Neural progenitor cell (in vitro differentiated cells): ENCODE measurements around the gene CDH26. TPM values are rescaled to one million over a fixed set of nuclear protein-coding genes. Genes with fewer than 3 reads are reported as not detected.

Experiments used
- DNase-seq: peaks from one replicate; pipeline ENCODE4 v3.0.0-alpha.2; 2016; ENCODE audit warnings: low spot score
- H2AFZ ChIP-seq: fragments of 200-600 bp; sonication (generic); replicated peaks from 2 replicates; pipeline ENCODE4 v1.6.1; 2016; ENCODE audit warnings: antibody characterized with exemption
- H3F3A ChIP-seq: fragments of 200-600 bp; sonication (generic); 2 replicates; pipeline ENCODE4 v1.6.1; 2016; ENCODE audit warnings: antibody characterized with exemption, low read depth
- H3K27ac ChIP-seq: fragments of 200-600 bp; sonication (generic); 2 replicates; pipeline ENCODE4 v1.5.1; 2016; ENCODE audit warnings: mild to moderate bottlenecking
- H3K27me3 ChIP-seq: fragments of 200-600 bp; sonication (generic); 2 replicates; pipeline ENCODE4 v1.6.1; 2016; ENCODE audit warnings: mild to moderate bottlenecking, moderate library complexity
- H3K36me3 ChIP-seq: fragments of 200-600 bp; sonication (generic); 2 replicates; pipeline ENCODE4 v1.5.1; 2016
- H3K4me1 ChIP-seq: fragments of 200-600 bp; sonication (generic); 2 replicates; pipeline ENCODE4 v1.6.1; 2016; ENCODE audit warnings: mixed run types
- H3K4me2 ChIP-seq: fragments of 200-600 bp; sonication (generic); 2 replicates; pipeline ENCODE4 v1.6.1; 2016
- H3K4me3 ChIP-seq: fragments of 200-600 bp; sonication (generic); 2 replicates; pipeline ENCODE4 v1.5.1; 2016
- H3K79me2 ChIP-seq: fragments of 200-600 bp; sonication (generic); 2 replicates; pipeline ENCODE4 v1.6.1; 2016; ENCODE audit warnings: low read depth
- H3K9ac ChIP-seq: fragments of 200-600 bp; sonication (generic); 2 replicates; pipeline ENCODE4 v1.6.1; 2016
- H3K9me3 ChIP-seq: fragments of 200-600 bp; sonication (generic); 2 replicates; pipeline ENCODE4 v1.5.1; 2016; ENCODE audit warnings: low read depth
- H4K20me1 ChIP-seq: fragments of 200-600 bp; sonication (generic); 2 replicates; pipeline ENCODE4 v1.6.1; 2016; ENCODE audit warnings: low read depth
- H3K27ac Mint-ChIP-seq: 3 replicates; pipeline ENCODE4 v1.8.0; 2021; ENCODE audit warnings: mixed read lengths
- H3K27me3 Mint-ChIP-seq: 2 replicates; pipeline ENCODE4 v1.8.0; 2022; ENCODE audit warnings: low read depth, mild to moderate bottlenecking, inconsistent platforms, moderate library complexity, mixed read lengths; ENCODE audit not compliant: insufficient read depth
- H3K36me3 Mint-ChIP-seq: 3 replicates; pipeline ENCODE4 v1.8.0; 2021; ENCODE audit warnings: mixed read lengths
- H3K4me1 Mint-ChIP-seq: 3 replicates; pipeline ENCODE4 v1.8.0; 2021; ENCODE audit warnings: mixed read lengths
- H3K4me3 Mint-ChIP-seq: 3 replicates; pipeline ENCODE4 v1.8.0; 2021; ENCODE audit warnings: mild to moderate bottlenecking, moderate library complexity, mixed read lengths
- H3K9me3 Mint-ChIP-seq: 3 replicates; pipeline ENCODE4 v1.8.0; 2020; ENCODE audit warnings: mixed read lengths
- CTCF ChIP-seq: fragments of 200-600 bp; sonication (generic); IDR thresholded peaks from 2 replicates; pipeline ENCODE4 v1.5.1; 2017; ENCODE audit warnings: antibody characterized with exemption, mild to moderate bottlenecking
- EZH2 ChIP-seq: fragments of 200-600 bp; sonication (generic); IDR thresholded peaks from 2 replicates; pipeline ENCODE4 v1.6.1; 2017; ENCODE audit warnings: antibody characterized with exemption, mild to moderate bottlenecking, moderate library complexity
- EZH2phosphoT487 ChIP-seq: fragments of 200-600 bp; sonication (generic); IDR thresholded peaks from 2 replicates; pipeline ENCODE4 v1.6.1; 2017; ENCODE audit warnings: antibody characterized with exemption
- total RNA-seq: library from RNA; depleted of rRNA; stranded (reverse); fragments of >200 nt; gene quantifications from 2 replicates; pipeline ENCODE4 v1.2.3, GENCODE V29; 2015; ENCODE audit warnings: low replicate concordance

Gene CDH26
- total RNA-seq, 1 donor from 2014 or later = not detected

GRCh38 chr20:60020251-60020650, 62.0 kb downstream of the CDH26 start:
- H3K27ac ChIP-seq = no peak overlapping the region
- H3K27ac Mint-ChIP-seq = no peak overlapping the region
- TF ChIP-seq CTCF = no peak
- no peak for TF ChIP-seq EZH2
- TF ChIP-seq EZH2phosphoT487 = no peak

GRCh38 chr20:60021104-60021503, 62.9 kb downstream of the CDH26 start:
- H3K79me2 ChIP-seq = no peaks in the 10 kb centered on the region
- no peak for DNase-seq

More at GRCh38 chr20:60020251-60020650, 62.0 kb downstream of the CDH26 start:
- DNase-seq = no peak
- Histone ChIP-seq H3K27me3 (no peaks in the 10 kb centered on the region), H3K4me2 (no peak overlapping the region), H4K20me1 (no peaks in the 10 kb centered on the region), H3K4me1 (no peaks in the 10 kb centered on the region), H3K4me3 (no peak overlapping the region), H2AFZ (no peak overlapping the region), H3K36me3 (no peaks in the 10 kb centered on the region), H3K79me2 (no peaks in the 10 kb centered on the region), H3K9me3 (no peaks in the 10 kb centered on the region), H3F3A (no peaks in the 10 kb centered on the region), H3K9ac (no peak overlapping the region)
- H3K9me3 Mint-ChIP-seq = peaks cover 13% of the 10 kb centered on the region
- peaks cover 5% of the 10 kb centered on the region for H3K27me3 Mint-ChIP-seq
- H3K4me1 Mint-ChIP-seq = peaks cover 7% of the 10 kb centered on the region
- H3K4me3 Mint-ChIP-seq = no peak overlapping the region
- H3K36me3 Mint-ChIP-seq = peaks cover 2% of the 10 kb centered on the region

GRCh38 chr20:60022849-60023248, 64.6 kb downstream of the CDH26 start:
- H3K36me3 Mint-ChIP-seq = no peaks in the 10 kb centered on the region
- peaks cover 7% of the 10 kb centered on the region for H3K4me1 Mint-ChIP-seq
- no peak for TF ChIP-seq EZH2
- no peak for TF ChIP-seq EZH2phosphoT487
- TF ChIP-seq CTCF = no peak
- no peak overlapping the region for H3K4me3 Mint-ChIP-seq
- peaks cover 3% of the 10 kb centered on the region for H3K27me3 Mint-ChIP-seq
- no peak overlapping the region for H2AFZ ChIP-seq
- no peak overlapping the region for H3K27ac Mint-ChIP-seq
- H3K9me3 ChIP-seq = no peaks in the 10 kb centered on the region
- no peaks in the 10 kb centered on the region for H3K27me3 ChIP-seq
- no peaks in the 10 kb centered on the region for H4K20me1 ChIP-seq
- H3K79me2 ChIP-seq = no peaks in the 10 kb centered on the region
- no peak overlapping the region for H3K9ac ChIP-seq
- no peak for DNase-seq
- H3K9me3 Mint-ChIP-seq = peaks cover 3% of the 10 kb centered on the region
- no peaks in the 10 kb centered on the region for H3K36me3 ChIP-seq
- no peak overlapping the region for H3K4me3 ChIP-seq
- H3K4me1 ChIP-seq = no peaks in the 10 kb centered on the region
- no peak overlapping the region for H3K27ac ChIP-seq
- no peaks in the 10 kb centered on the region for H3F3A ChIP-seq
- H3K4me2 ChIP-seq = no peak overlapping the region

More at GRCh38 chr20:60021104-60021503, 62.9 kb downstream of the CDH26 start:
- no peak overlapping the region for H3K9ac ChIP-seq
- no peak overlapping the region for H3K4me3 Mint-ChIP-seq
- peaks cover 7% of the 10 kb centered on the region for H3K4me1 Mint-ChIP-seq
- peaks cover 2% of the 10 kb centered on the region for H3K36me3 Mint-ChIP-seq
- no peaks in the 10 kb centered on the region for H3K36me3 ChIP-seq
- H3K4me2 ChIP-seq = no peak overlapping the region
- H3F3A ChIP-seq = no peaks in the 10 kb centered on the region
- no peak overlapping the region for H3K27ac ChIP-seq
- H3K27me3 Mint-ChIP-seq = peaks cover 4% of the 10 kb centered on the region
- H3K4me1 ChIP-seq = no peaks in the 10 kb centered on the region
- no peaks in the 10 kb centered on the region for H4K20me1 ChIP-seq
- no peak overlapping the region for H3K27ac Mint-ChIP-seq
- H3K4me3 ChIP-seq = no peak overlapping the region
- TF ChIP-seq CTCF (no peak), EZH2phosphoT487 (no peak), EZH2 (no peak)
- no peak overlapping the region for H2AFZ ChIP-seq
- no peaks in the 10 kb centered on the region for H3K27me3 ChIP-seq
- H3K9me3 Mint-ChIP-seq = peaks cover 6% of the 10 kb centered on the region
- H3K9me3 ChIP-seq = no peaks in the 10 kb centered on the region
